Cardiac muscle cell (in vitro differentiated cells and primary cell): ENCODE results near the gene GANAB. TPM values are rescaled to one million over a fixed set of nuclear protein-coding genes. Genes with fewer than 3 reads are reported as not detected.
A peak's percentile ranks its signal among the peaks of the same experiment; 100 is the strongest.

Experiments
- DNase-seq, 2 donors: peaks; one replicate each; pipeline versions ENCODE4 v3.0.0 to v3.0.0-alpha.2; 2010 to 2017; ENCODE audit warnings: low read depth in 1 of 2, low spot score in 1 of 2
- H3K27ac ChIP-seq: fragments of 200-600 bp; sonication (generic); 2 replicates; pipeline ENCODE4 v1.5.1; 2016
- H3K27me3 ChIP-seq: fragments of 200-600 bp; sonication (generic); 2 replicates; pipeline ENCODE4 v1.6.0; 2016; ENCODE audit warnings: control low read depth
- H3K36me3 ChIP-seq: fragments of 200-600 bp; sonication (generic); 2 replicates; pipeline ENCODE4 v1.5.1; 2016; ENCODE audit warnings: control low read depth
- H3K4me1 ChIP-seq: fragments of 200-600 bp; sonication (generic); 2 replicates; pipeline ENCODE4 v1.8.1; 2017; ENCODE audit warnings: low read depth, mild to moderate bottlenecking, mixed run types
- H3K4me3 ChIP-seq: fragments of 200-600 bp; sonication (generic); 2 replicates; pipeline ENCODE4 v1.5.1; 2016; ENCODE audit warnings: mild to moderate bottlenecking
- H3K9me3 ChIP-seq: fragments of 200-600 bp; sonication (generic); 2 replicates; pipeline ENCODE4 v1.5.1; 2017; ENCODE audit warnings: low read depth, mild to moderate bottlenecking, control low read depth
- CTCF ChIP-seq: IDR thresholded peaks from 2 replicates; pipeline ENCODE4 v1.5.1; 2012; ENCODE audit warnings: low read depth, mild to moderate bottlenecking, low read length
- polyA plus RNA-seq: library from polyadenylated mRNA; unstranded; fragments of >200 nt; fragmentation: Nextera tagmentation; extraction: Ambion mirVana; gene quantifications from 2 replicates; pipeline ENCODE4 v1.2.1, GENCODE V29; 2016
- total RNA-seq: library from RNA; depleted of rRNA; stranded (reverse); fragments of >200 nt; gene quantifications from 2 replicates; pipeline ENCODE4 v1.2.3, GENCODE V29; 2016

GANAB gene
- total and polyA plus RNA-seq, 2 experiments from 2014 or later = 110 to 143 TPM

- Histone ChIP-seq H3K27ac (peak overlapping the region; percentile 96), H3K9me3 (no peaks in the 10 kb centered on the region), H3K36me3 (peaks cover 20% of the 10 kb centered on the region), H3K4me1 (peaks cover 4% of the 10 kb centered on the region), H3K27me3 (no peaks in the 10 kb centered on the region), H3K4me3 (peak overlapping the region; percentile 98)
- DNase-seq = no peak
- TF ChIP-seq CTCF = no peak
Observed at GRCh38 chr11:62645671-62645945, 805 bp downstream of the GANAB start.

- Histone ChIP-seq H3K36me3 (peaks cover 14% of the 10 kb centered on the region), H3K4me1 (peaks cover 4% of the 10 kb centered on the region), H3K4me3 (no peak overlapping the region), H3K27me3 (no peaks in the 10 kb centered on the region), H3K9me3 (no peaks in the 10 kb centered on the region), H3K27ac (no peak overlapping the region)
- no peak for DNase-seq
- TF ChIP-seq CTCF = no peak
Observed at GRCh38 chr11:62644220-62644619, 2.2 kb downstream of the GANAB start.

DNA sequence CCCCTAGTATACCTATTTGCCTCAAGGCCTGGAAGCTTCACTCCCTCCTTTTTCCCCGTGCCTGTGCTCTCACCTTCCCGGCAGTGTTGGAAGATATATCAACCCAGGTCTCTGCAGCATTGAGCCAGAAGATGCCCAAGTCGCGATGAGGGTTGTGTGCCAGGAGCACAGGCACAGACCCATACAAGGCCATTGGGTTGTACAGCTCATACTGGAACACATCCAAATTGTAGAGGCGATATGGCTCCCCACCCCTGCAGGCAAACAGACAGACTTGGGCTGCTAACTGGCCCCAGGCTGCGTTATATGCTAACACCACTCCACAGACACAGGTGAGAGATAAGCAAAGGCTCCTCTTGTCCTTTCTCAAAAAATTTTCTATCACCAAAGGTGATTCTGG lies 13.9 kb downstream of the GANAB start:
- no peaks in the 10 kb centered on the region for H3K4me1 ChIP-seq
- H3K9me3 ChIP-seq = no peaks in the 10 kb centered on the region
- no peak for TF ChIP-seq CTCF
- H3K36me3 ChIP-seq = peaks cover 79% of the 10 kb centered on the region
- no peak overlapping the region for H3K27ac ChIP-seq
- H3K27me3 ChIP-seq = no peaks in the 10 kb centered on the region
- no peak for DNase-seq
- H3K4me3 ChIP-seq = no peak overlapping the region

GRCh38 chr11:62627713-62628112 lies 18.7 kb downstream of the GANAB start:
- H3K27ac ChIP-seq = no peak overlapping the region
- peaks cover 68% of the 10 kb centered on the region for H3K36me3 ChIP-seq

DNA sequence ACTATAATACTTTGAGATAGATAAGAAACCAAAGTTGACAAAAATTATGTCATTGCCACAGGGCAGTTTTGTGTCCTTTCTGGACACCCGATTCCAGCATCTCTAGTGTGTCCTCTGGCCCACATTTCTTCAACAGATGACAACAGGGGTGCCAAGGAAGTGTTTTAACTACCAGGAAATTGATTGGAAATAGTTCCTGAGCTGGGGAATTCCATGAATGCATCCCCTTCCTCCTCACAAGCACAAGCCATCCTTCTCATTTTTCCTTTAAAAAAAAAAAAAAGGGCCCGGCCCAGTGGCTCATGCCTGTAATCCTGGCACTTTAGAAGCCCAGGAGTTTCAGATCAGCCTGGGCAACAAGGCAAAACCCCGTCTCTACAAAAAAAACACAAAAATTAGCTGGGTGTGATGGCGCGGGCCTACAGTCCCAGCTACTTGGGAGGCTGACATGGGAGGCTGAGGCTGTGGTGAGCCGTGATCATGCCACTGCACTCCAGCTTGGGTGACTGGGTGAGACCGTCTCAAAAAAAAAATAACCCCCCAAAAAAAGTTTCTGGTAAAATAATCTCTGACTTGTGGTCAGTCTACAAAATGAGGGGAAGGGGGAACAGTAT lies 23.8 kb downstream of the GANAB start:
- Histone ChIP-seq H3K27me3 (no peaks in the 10 kb centered on the region), H3K9me3 (no peaks in the 10 kb centered on the region), H3K27ac (peak overlapping the region; percentile 83), H3K4me3 (peak overlapping the region; percentile 50), H3K36me3 (peaks cover 24% of the 10 kb centered on the region), H3K4me1 (peaks cover 5% of the 10 kb centered on the region)
- no peak for TF ChIP-seq CTCF
- DNase-seq = no peak

More at GRCh38 chr11:62627713-62628112, 18.7 kb downstream of the GANAB start:
- TF ChIP-seq CTCF = peak; percentile 11
- Histone ChIP-seq H3K4me1 (no peaks in the 10 kb centered on the region), H3K4me3 (no peak overlapping the region), H3K9me3 (no peaks in the 10 kb centered on the region), H3K27me3 (no peaks in the 10 kb centered on the region)
- DNase-seq = peak in 1 of 2 donors; percentile 17
